Retina (tissue), 1 donor: Measurements from ENCODE around the gene DEPDC1.
A peak's percentile ranks its signal among the peaks of the same experiment; 100 is the strongest.
"Not testable (repeated sequence)": the region's sequence is repeated elsewhere in the genome, so short reads cannot be mapped to it uniquely, and the experiment has no call there.

Experiments used
- DNase-seq: peaks from one replicate; pipeline ENCODE4 v3.0.0-alpha.2; 2016

Gene DEPDC1, protein sequence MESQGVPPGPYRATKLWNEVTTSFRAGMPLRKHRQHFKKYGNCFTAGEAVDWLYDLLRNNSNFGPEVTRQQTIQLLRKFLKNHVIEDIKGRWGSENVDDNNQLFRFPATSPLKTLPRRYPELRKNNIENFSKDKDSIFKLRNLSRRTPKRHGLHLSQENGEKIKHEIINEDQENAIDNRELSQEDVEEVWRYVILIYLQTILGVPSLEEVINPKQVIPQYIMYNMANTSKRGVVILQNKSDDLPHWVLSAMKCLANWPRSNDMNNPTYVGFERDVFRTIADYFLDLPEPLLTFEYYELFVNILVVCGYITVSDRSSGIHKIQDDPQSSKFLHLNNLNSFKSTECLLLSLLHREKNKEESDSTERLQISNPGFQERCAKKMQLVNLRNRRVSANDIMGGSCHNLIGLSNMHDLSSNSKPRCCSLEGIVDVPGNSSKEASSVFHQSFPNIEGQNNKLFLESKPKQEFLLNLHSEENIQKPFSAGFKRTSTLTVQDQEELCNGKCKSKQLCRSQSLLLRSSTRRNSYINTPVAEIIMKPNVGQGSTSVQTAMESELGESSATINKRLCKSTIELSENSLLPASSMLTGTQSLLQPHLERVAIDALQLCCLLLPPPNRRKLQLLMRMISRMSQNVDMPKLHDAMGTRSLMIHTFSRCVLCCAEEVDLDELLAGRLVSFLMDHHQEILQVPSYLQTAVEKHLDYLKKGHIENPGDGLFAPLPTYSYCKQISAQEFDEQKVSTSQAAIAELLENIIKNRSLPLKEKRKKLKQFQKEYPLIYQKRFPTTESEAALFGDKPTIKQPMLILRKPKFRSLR

DNA sequence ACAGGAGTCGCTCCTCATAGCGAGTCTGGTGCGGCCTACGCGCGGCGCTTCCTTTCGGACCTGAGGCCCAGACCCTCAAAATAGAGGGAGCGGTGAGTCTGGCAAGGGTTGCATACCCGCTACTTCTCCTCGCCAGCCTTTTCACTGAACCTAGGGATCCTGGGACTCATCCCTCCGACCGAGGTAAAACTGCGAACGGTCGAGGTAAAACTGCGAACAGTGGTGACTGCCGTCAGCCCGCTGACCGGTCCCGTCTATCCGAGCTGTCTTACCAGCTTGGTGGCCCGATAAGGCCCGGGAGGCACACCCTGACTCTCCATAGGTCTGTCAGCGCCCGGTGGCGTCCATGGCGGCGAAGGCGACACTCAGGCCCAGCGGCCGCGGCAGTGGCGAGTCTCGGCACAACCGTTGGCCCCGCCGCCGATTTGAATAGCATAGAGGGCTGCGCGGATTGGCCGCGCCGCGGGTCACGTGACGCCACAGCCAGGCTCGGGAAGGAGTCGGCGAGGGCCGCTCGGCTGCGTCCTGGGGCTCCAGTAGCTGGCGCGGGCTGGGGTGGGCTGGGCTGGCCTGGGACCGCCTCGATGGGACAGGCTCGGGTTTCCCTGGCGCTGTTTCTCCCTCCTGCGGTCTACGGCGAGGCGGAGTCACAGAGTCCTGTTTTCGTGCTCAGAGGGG, at the start of gene DEPDC1:
DEPDC1 (minus strand) TSS at position 403 of the 678 bp plus-strand sequence; CDS start at position 320, 83 bp downstream.
- DNase-seq: peak; percentile 97

DNA sequence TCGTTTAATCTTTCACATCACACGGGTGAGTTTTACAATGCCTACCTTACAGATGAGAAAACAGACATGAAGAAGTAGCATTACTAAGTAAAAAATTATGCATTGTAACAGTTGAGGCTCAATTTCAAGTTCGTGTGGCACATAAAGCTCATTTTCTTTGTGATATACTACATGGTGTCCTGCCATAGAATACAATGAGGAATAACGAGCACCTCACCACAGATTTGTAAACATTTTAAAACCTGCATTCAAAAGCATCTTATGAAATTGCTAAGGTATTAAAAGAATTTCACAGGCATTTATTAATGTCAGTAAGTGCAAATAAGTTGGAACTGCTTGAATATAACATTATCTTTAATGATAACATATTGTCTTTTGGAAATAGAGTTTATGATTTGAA, 47.8 kb upstream of the DEPDC1 start:
- DNase-seq: no peak

- no peak for DNase-seq
Observed at GRCh38 chr1:68542586-68542985, 45.7 kb upstream of the DEPDC1 start.

DNA sequence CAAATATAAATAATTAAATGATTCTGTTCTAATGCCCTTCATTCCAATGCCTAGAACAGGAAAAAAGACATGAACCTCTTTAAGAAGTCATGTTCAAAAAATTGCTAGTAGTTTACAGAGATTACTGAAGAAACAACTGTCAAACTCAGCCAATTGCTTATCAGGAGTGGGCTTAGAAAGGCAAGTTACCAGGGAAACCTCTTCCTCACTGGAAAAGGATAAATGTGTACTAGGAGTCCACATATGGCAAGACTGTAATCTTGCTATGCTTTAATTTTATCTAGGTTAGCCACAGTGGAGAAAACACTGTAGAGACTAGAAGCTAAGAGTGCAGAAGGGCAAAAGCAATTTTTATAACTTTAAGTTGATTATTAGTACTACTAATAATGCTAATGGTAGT, 42.1 kb upstream of the DEPDC1 start:
- DNase-seq: no peak

- no peak for DNase-seq
Observed at GRCh38 chr1:68528243-68528642, 31.4 kb upstream of the DEPDC1 start.

DNA sequence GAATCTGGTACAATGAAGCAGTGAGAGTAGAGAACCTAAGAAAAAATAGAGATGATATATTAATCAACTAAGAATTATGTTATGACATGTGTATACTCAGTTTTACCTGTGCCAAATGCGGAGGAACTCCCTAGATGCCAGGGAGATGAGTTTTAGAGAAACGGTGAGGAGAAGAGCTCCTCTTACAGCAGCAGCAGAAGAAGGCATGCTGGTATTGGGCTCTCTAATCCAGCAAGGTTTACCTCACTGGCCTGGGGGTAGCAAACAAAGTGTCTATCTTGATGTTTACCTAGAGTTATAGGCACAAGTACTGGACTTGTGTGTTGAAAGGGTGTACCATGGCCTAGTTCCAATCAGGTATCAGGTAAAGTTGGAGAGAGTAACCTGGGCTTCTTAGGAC, 28.9 kb upstream of the DEPDC1 start:
- DNase-seq: no peak

DNA sequence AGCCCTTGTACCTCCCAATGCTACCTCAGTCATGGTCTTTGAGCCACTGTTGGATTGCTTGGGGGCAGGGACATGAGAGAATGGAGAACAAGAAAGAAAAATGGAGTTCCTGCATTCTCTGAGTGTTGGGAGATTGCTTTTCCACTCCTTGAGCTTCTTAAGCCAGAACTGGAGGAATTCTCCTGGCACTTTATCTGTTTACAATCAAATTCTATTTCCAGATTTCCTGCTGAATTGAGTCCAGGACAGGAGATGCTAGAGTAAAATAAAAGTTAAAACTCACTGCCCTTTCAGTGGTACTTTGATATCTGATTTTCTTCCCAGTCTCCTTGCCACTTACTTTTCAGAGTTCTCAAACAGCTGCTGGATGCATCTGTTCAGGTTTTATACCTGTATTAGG, 24.4 kb upstream of the DEPDC1 start:
- DNase-seq: no peak

GRCh38 chr1:68516066-68516465, 19.2 kb upstream of the DEPDC1 start:
- no peak for DNase-seq

DNA sequence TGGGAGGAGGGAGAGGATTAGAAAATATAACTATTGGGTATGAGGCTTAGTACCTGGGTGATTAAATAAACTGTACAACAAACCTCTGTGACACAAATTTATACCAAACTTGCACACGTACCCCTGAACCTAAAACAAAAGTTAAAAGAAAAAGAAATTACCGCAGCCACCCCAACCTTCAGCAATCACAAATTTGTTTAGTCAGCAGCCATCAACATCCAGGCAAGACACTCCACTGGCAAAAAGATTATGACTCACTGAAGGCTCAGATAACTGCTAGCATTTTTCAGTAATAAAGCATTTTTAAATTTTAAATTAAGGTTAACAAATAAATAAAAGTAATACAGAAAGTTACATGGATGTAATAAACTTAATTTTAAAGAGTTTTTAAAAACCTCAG, 14.4 kb upstream of the DEPDC1 start:
- DNase-seq: no peak

GRCh38 chr1:68506386-68506785, 9.5 kb upstream of the DEPDC1 start:
- DNase-seq: no peak

DNA sequence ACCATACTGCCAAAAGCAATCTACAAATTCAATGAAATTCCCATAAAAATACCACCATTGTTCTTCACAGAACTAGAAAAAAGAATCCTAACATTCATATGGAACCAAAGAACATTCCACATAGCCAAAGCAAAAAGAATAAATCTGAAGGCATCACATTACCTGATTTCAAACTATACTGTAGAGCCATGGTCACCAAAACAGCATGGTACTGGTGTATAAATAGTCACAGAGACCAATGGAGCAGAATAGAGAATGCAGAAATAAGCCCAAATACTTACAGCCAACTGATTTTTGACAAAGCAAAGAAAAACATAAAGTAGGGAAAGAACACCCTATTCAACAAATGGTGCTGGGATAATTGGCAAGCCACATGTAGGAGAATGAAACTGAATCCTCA, 6.2 kb upstream of the DEPDC1 start:
- DNase-seq: no peak

- DNase-seq: no peak
Observed at GRCh38 chr1:68497358-68497698, 446 bp upstream of the DEPDC1 start.

- DNase-seq: no peak
Observed at GRCh38 chr1:68495968-68496679, 758 bp downstream of the DEPDC1 start.

- no peak for DNase-seq
Observed at GRCh38 chr1:68495532-68495931, 1.4 kb downstream of the DEPDC1 start.

GRCh38 chr1:68493193-68493592, 3.7 kb downstream of the DEPDC1 start:
- no peak for DNase-seq

DNA sequence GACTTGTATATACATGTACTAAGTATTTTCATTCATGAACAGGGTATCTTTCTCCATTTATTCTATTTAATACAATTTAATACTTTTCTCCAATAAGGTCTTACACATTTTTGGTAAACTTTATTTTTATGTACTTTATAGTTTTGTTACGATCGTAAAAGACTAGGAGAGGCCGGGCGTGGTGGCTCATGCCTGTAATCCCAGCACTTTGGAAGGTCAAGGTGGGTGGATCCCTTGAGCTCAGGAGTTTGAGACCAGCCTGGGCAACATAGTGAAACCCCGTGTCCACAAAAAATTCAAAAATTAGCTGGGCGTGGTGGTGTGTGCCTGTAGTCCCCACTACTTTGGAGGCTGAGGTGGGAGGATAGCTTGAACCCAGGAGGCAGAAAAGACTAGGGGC, 4.6 kb downstream of the DEPDC1 start:
- not testable (repeated sequence) for DNase-seq

GRCh38 chr1:68490046-68490651, 6.7 kb downstream of the DEPDC1 start:
- no peak for DNase-seq

DNA sequence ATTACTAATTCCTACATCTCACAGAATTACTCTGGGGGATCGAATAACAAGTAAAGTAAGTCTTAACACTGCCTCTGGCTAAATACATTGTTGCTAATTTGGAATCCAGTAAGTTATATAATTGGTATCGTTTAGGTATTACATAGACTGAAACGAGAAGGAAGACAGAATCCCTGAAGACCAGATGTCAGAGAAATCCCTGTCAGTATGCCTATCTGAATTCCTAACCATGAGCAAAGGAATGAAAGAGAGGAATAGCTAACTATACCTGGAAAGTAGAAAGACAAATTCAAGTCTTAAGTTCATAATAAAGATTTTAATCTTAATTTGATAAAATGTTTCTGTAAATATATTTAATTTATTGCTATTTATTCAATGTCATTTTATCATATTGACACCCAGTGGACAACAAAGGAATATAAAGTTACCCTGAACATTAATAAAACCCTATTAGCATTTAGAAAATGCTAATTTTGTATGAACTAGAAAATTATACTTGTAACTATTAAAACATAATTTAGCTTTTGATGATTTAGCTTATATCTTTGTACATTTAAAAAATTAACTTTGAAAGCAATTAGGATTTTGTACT, 11.4 kb downstream of the DEPDC1 start:
- DNase-seq: no peak

GRCh38 chr1:68484618-68485017, 12.3 kb downstream of the DEPDC1 start:
- no peak for DNase-seq

DNA sequence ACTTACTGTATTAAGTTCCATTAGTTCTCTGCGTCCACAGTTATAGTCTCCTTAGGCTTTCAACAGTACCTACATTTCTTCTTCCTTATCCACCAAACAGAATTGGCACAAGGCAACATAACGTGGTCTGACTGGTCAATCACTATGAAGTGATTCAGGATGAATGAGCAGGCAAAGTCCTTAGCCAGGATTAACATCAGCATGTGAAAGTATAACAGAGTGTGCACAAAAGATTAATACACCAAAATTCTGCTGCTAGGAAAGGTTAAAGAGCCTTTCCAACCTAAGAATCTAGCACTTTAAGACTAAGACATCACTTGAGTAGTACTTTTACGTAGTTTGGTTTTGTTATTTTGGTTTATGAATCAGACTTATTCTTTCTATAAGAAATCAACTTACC, 15.8 kb downstream of the DEPDC1 start:
- no peak for DNase-seq

DNA sequence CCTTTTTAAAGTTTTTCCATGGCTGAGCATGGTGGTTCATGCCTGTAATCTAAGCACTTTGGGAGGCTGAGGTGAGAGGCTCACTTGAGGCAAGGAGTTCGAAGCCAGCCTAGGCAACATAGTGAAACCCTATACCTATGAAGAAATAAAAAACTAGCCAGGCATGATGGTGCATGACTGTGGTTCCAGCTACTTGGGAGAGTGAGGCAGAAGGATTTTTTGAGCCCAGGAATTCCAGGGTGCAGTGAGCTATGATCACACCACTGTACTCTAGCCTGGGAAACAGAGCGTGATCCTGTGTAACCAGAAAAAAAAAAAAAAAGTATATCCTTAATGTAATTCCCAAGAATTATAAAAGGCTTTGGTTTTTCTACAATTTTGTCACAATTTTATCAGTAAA, 17.4 kb downstream of the DEPDC1 start:
- no peak for DNase-seq

- DNase-seq: no peak
Observed at GRCh38 chr1:68478662-68479061, 18.2 kb downstream of the DEPDC1 start.
